H9 (cell line): Measurements from ENCODE around the gene FAM78B. TPM values are rescaled to one million over a fixed set of nuclear protein-coding genes. Genes with fewer than 3 reads are reported as not detected.

Experiments
- DNase-seq: peaks from one replicate; pipeline ENCODE4 v3.0.0-alpha.2; 2017
- H2AFZ ChIP-seq: one replicate; pipeline ENCODE4 v1.6.1; 2013; ENCODE audit warnings: mild to moderate bottlenecking, low read length, control low read depth, moderate library complexity
- H2AK5ac ChIP-seq: 2 replicates; pipeline ENCODE4 v1.6.1; 2013; ENCODE audit warnings: low read length, control low read depth, mixed read lengths; ENCODE audit not compliant: insufficient read length
- H2BK120ac ChIP-seq: one replicate; pipeline ENCODE4 v1.6.1; 2013; ENCODE audit warnings: low read depth, mild to moderate bottlenecking, low read length, control low read depth, inconsistent platforms; ENCODE audit not compliant: poor library complexity, severe bottlenecking
- H2BK12ac ChIP-seq: 2 replicates; pipeline ENCODE4 v1.6.1; 2013; ENCODE audit warnings: low read length, control low read depth, mixed read lengths, low read depth; ENCODE audit not compliant: insufficient read length
- H2BK15ac ChIP-seq: 2 replicates; pipeline ENCODE4 v1.6.1; 2013; ENCODE audit warnings: low read depth, low read length, control low read depth
- H2BK20ac ChIP-seq: one replicate; pipeline ENCODE4 v1.6.1; 2013; ENCODE audit warnings: low read depth, mild to moderate bottlenecking, low read length, control low read depth, inconsistent platforms; ENCODE audit not compliant: poor library complexity, severe bottlenecking
- H2BK5ac ChIP-seq: 2 replicates; pipeline ENCODE4 v1.6.1; 2013; ENCODE audit warnings: low read length, control low read depth, mixed read lengths; ENCODE audit not compliant: insufficient read length
- H3K14ac ChIP-seq: 2 replicates; pipeline ENCODE4 v1.6.1; 2013; ENCODE audit warnings: low read length, control low read depth; ENCODE audit not compliant: insufficient read depth
- H3K18ac ChIP-seq: 2 replicates; pipeline ENCODE4 v1.6.1; 2013; ENCODE audit warnings: low read depth, mild to moderate bottlenecking, mixed read lengths, low read length, control low read depth; ENCODE audit not compliant: insufficient read length
- H3K23ac ChIP-seq: 2 replicates; pipeline ENCODE4 v1.6.1; 2013; ENCODE audit warnings: low read length, control low read depth, mixed read lengths, low read depth; ENCODE audit not compliant: insufficient read length
- H3K23me2 ChIP-seq: 2 replicates; pipeline ENCODE4 v1.6.1; 2013; ENCODE audit warnings: low read depth, mild to moderate bottlenecking, mixed read lengths, low read length, control low read depth; ENCODE audit not compliant: insufficient read length, poor library complexity, severe bottlenecking
- H3K27ac ChIP-seq: 2 replicates; pipeline ENCODE4 v1.5.1; 2013; ENCODE audit warnings: low read length, control low read depth, mixed read lengths, low read depth; ENCODE audit not compliant: insufficient read length
- H3K27me3 ChIP-seq: 2 replicates; pipeline ENCODE4 v1.6.1; 2013; ENCODE audit warnings: low read length, control low read depth, inconsistent platforms; ENCODE audit not compliant: insufficient read depth
- H3K4ac ChIP-seq: 2 replicates; pipeline ENCODE4 v1.6.1; 2013; ENCODE audit warnings: low read depth, mild to moderate bottlenecking, control low read depth, inconsistent platforms, low read length, moderate library complexity
- H3K4me1 ChIP-seq: 2 replicates; pipeline ENCODE4 v1.6.1; 2013; ENCODE audit warnings: low read length, control low read depth, inconsistent platforms; ENCODE audit not compliant: insufficient read depth
- H3K4me2 ChIP-seq: 2 replicates; pipeline ENCODE4 v1.6.1; 2013; ENCODE audit warnings: low read length, control low read depth, mixed read lengths; ENCODE audit not compliant: insufficient read length, insufficient read depth
- H3K56ac ChIP-seq: 2 replicates; pipeline ENCODE4 v1.6.1; 2013; ENCODE audit warnings: low read depth, mild to moderate bottlenecking, mixed read lengths, low read length, control low read depth; ENCODE audit not compliant: insufficient read length
- H3K79me1 ChIP-seq: 2 replicates; pipeline ENCODE4 v1.6.1; 2013; ENCODE audit warnings: low read depth, mild to moderate bottlenecking, moderate library complexity, low read length, control low read depth, inconsistent platforms; ENCODE audit not compliant: insufficient read depth, poor library complexity, severe bottlenecking
- H3K79me2 ChIP-seq: 2 replicates; pipeline ENCODE4 v1.6.1; 2013; ENCODE audit warnings: low read length, control low read depth, inconsistent platforms; ENCODE audit not compliant: insufficient read depth
- H3K9ac ChIP-seq: 2 replicates; pipeline ENCODE4 v1.6.1; 2013; ENCODE audit warnings: low read length, control low read depth, mixed read lengths; ENCODE audit not compliant: insufficient read length; ENCODE audit errors: extremely low read depth
- H3K9me3 ChIP-seq: one replicate; pipeline ENCODE4 v1.6.1; 2013; ENCODE audit warnings: low read depth, low read length, inconsistent platforms; ENCODE audit not compliant: control insufficient read depth
- H3T11ph ChIP-seq: one replicate; pipeline ENCODE4 v1.6.1; 2013; ENCODE audit warnings: mild to moderate bottlenecking, low read length, control low read depth, inconsistent platforms
- H4K20me1 ChIP-seq: one replicate; pipeline ENCODE4 v1.6.1; 2013; ENCODE audit not compliant: control insufficient read depth, insufficient read length, insufficient read depth
- H4K5ac ChIP-seq: 2 replicates; pipeline ENCODE4 v1.6.1; 2013; ENCODE audit warnings: low read depth, mild to moderate bottlenecking, mixed read lengths, low read length, control low read depth; ENCODE audit not compliant: insufficient read length
- H4K8ac ChIP-seq: replicated peaks from 2 replicates; pipeline ENCODE4 v1.6.1; 2013; ENCODE audit warnings: low read length, control low read depth, mixed read lengths, low read depth; ENCODE audit not compliant: insufficient read length
- H4K91ac ChIP-seq: 2 replicates; pipeline ENCODE4 v1.6.1; 2013; ENCODE audit warnings: low read depth, mild to moderate bottlenecking, moderate library complexity, mixed read lengths, low read length, control low read depth; ENCODE audit not compliant: insufficient read length
- H3K27ac Mint-ChIP-seq, 3 experiments: 2 replicates in 2 of 3; 3 replicates in 1 of 3; pipeline ENCODE4 v1.8.0; 2020 to 2021; ENCODE audit warnings: mixed read lengths in 3 of 3, mild to moderate bottlenecking in 1 of 3, moderate library complexity in 1 of 3
- H3K27me3 Mint-ChIP-seq: 2 replicates; pipeline ENCODE4 v1.8.0; 2021; ENCODE audit warnings: low read depth, mild to moderate bottlenecking, moderate library complexity, mixed read lengths
- H3K36me3 Mint-ChIP-seq, 3 experiments: 2 replicates in 2 of 3; 3 replicates in 1 of 3; pipeline ENCODE4 v1.8.0; 2020 to 2021; ENCODE audit warnings: low read depth in 3 of 3, mixed read lengths in 3 of 3; ENCODE audit not compliant: insufficient read depth in 1 of 3
- H3K4me1 Mint-ChIP-seq, 2 experiments: 2 replicates each; pipeline ENCODE4 v1.8.0; 2020; ENCODE audit warnings: mixed read lengths in 2 of 2
- H3K4me3 Mint-ChIP-seq, 2 experiments: 2 replicates in 1 of 2; 3 replicates in 1 of 2; pipeline ENCODE4 v1.8.0; 2020 to 2021; ENCODE audit warnings: mild to moderate bottlenecking in 2 of 2, mixed read lengths in 2 of 2, moderate library complexity in 1 of 2
- H3K9me3 Mint-ChIP-seq, 2 experiments: 2 replicates in 1 of 2; 3 replicates in 1 of 2; pipeline ENCODE4 v1.8.0; 2020; ENCODE audit warnings: mild to moderate bottlenecking in 2 of 2, mixed read lengths in 2 of 2, moderate library complexity in 1 of 2
- total RNA-seq: library from RNA; stranded (reverse); gene quantifications from 2 replicates; pipeline ENCODE4 v1.2.1, GENCODE V29; 2021
- TF ChIP-seq, protein P1 (sequence below): fragments of 200-600 bp; sonication (generic); conservative IDR thresholded peaks from 3 replicates; pipeline ENCODE4 v1.8.0; 2021; ENCODE audit warnings: antibody characterized with exemption, mild to moderate bottlenecking

FAM78B gene
- total RNA-seq, 1 experiment from 2014 or later, result 2.3 TPM

DNA sequence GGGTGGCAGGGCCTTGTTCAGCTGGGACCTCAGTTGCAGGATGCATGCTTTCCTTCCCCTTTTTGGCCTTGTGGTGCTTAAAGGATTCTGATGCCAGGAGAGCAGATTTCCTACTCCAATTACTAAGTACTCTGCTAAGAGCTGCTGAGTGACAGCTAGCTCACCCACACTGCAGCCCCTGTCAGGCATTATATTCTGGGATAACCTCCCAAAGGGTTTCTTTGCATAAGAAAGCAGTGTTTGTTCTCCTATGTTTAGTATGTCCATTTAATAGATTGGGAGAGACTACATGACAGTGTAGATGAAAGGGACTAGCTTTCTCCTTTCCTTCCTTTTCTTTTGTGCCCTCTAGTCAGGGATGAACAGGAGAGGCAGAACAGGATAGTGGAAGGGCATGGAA is 100.7 kb downstream of the FAM78B start:
- Histone ChIP-seq H4K91ac (no peak overlapping the region), H2BK20ac (no peak overlapping the region), H3K27me3 (no peaks in the 10 kb centered on the region), H3K14ac (no peak overlapping the region), H3K27ac (no peak overlapping the region), H3K9ac (no peak overlapping the region), H3T11ph (no peak overlapping the region), H3K9me3 (no peaks in the 10 kb centered on the region), H4K5ac (no peak overlapping the region), H2BK12ac (no peak overlapping the region), H2AFZ (no peak overlapping the region), H3K79me1 (no peaks in the 10 kb centered on the region), H2BK5ac (no peak overlapping the region), H4K20me1 (no peaks in the 10 kb centered on the region), H2BK15ac (no peak overlapping the region), H3K4me1 (no peaks in the 10 kb centered on the region; the same call in 1 of the 2 replicates), H2AK5ac (no peak overlapping the region), H3K4ac (no peak overlapping the region), H3K4me2 (no peak overlapping the region), H4K8ac (no peak overlapping the region), H3K18ac (no peak overlapping the region), H3K23me2 (no peaks in the 10 kb centered on the region), H3K56ac (no peak overlapping the region), H3K23ac (no peak overlapping the region), H2BK120ac (no peak overlapping the region), H3K79me2 (no peaks in the 10 kb centered on the region)
- peaks cover 0 to 4% of the 10 kb centered on the region in 2 experiments; a peak in 2 of 5 replicates for H3K9me3 Mint-ChIP-seq
- H3K36me3 Mint-ChIP-seq, result no peaks in the 10 kb centered on the region; a peak in 1 of 7 replicates
- peaks cover 11 to 12% of the 10 kb centered on the region in 2 experiments for H3K4me1 Mint-ChIP-seq
- no peak for DNase-seq
- no peak overlapping the region for H3K27ac Mint-ChIP-seq
- TF ChIP-seq, protein P1, sequence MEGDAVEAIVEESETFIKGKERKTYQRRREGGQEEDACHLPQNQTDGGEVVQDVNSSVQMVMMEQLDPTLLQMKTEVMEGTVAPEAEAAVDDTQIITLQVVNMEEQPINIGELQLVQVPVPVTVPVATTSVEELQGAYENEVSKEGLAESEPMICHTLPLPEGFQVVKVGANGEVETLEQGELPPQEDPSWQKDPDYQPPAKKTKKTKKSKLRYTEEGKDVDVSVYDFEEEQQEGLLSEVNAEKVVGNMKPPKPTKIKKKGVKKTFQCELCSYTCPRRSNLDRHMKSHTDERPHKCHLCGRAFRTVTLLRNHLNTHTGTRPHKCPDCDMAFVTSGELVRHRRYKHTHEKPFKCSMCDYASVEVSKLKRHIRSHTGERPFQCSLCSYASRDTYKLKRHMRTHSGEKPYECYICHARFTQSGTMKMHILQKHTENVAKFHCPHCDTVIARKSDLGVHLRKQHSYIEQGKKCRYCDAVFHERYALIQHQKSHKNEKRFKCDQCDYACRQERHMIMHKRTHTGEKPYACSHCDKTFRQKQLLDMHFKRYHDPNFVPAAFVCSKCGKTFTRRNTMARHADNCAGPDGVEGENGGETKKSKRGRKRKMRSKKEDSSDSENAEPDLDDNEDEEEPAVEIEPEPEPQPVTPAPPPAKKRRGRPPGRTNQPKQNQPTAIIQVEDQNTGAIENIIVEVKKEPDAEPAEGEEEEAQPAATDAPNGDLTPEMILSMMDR, result no peak
- no peaks in the 10 kb centered on the region; the same call in 1 of the 2 replicates for H3K27me3 Mint-ChIP-seq
- no peak overlapping the region for H3K4me3 Mint-ChIP-seq
